GM19438 (cell line): ENCODE data around the gene ENTREP1.

Experiments used
- ATAC-seq: cut with Tn5 transposase; IDR thresholded peaks from one replicate; pipeline ENCODE4 v1.9.1; 2021; ENCODE audit warnings: low read depth; ENCODE audit not compliant: unreplicated experiment

Gene ENTREP1

GRCh38 chr9:69317894-69318293 is 7.1 kb upstream of the ENTREP1 start:
- ATAC-seq, result no peak

- no peak for ATAC-seq
These were observed 5.5 kb upstream of the ENTREP1 start for GRCh38 chr9:69319324-69320025.

- ATAC-seq, result no peak
These were observed 2.8 kb upstream of the ENTREP1 start for GRCh38 chr9:69322256-69322655.

- ATAC-seq, result no peak
These were observed 1.2 kb upstream of the ENTREP1 start for GRCh38 chr9:69323861-69324260.

- ATAC-seq, result no peak
These were observed 596 bp downstream of the ENTREP1 start for GRCh38 chr9:69325409-69326212.

- no peak for ATAC-seq
These were observed 1.2 kb downstream of the ENTREP1 start for GRCh38 chr9:69326261-69326660.

GRCh38 chr9:69330580-69330979 is 5.6 kb downstream of the ENTREP1 start:
- ATAC-seq, result no peak

GRCh38 chr9:69331444-69331843 is 6.4 kb downstream of the ENTREP1 start:
- no peak for ATAC-seq

- no peak for ATAC-seq
These were observed 7.2 kb downstream of the ENTREP1 start for GRCh38 chr9:69332067-69332685.

GRCh38 chr9:69333716-69334115 is 8.7 kb downstream of the ENTREP1 start:
- no peak for ATAC-seq

- ATAC-seq, result no peak
These were observed 9.3 kb downstream of the ENTREP1 start for GRCh38 chr9:69334317-69334716.

- ATAC-seq, result no peak
These were observed 14.6 kb downstream of the ENTREP1 start for GRCh38 chr9:69339620-69340019.

GRCh38 chr9:69340631-69341030 is 15.6 kb downstream of the ENTREP1 start:
- ATAC-seq, result no peak

- no peak for ATAC-seq
These were observed 17.8 kb downstream of the ENTREP1 start for GRCh38 chr9:69342769-69343168.

- no peak for ATAC-seq
These were observed 19.4 kb downstream of the ENTREP1 start for GRCh38 chr9:69344459-69344858.

GRCh38 chr9:69346596-69347390 is 21.8 kb downstream of the ENTREP1 start:
- ATAC-seq, result no peak

GRCh38 chr9:69347607-69348006 is 22.6 kb downstream of the ENTREP1 start:
- no peak for ATAC-seq

- ATAC-seq, result no peak
These were observed 26.2 kb downstream of the ENTREP1 start for GRCh38 chr9:69351227-69351626.

GRCh38 chr9:69355232-69355631 is 30.2 kb downstream of the ENTREP1 start:
- no peak for ATAC-seq

GRCh38 chr9:69357030-69357775 is 32.2 kb downstream of the ENTREP1 start:
- no peak for ATAC-seq
